ENCODE measurements around the gene PSMA2.

PSMA2 gene

GRCh38 chr7:42940985-42941847, 9.2 kb upstream of the PSMA2 start:
- DNase-seq (ENCODE audit: low spot score) = peak; percentile 87

- DNase-seq (ENCODE audit: low spot score) = no peak
Measured at GRCh38 chr7:42939457-42940240, 7.7 kb upstream of the PSMA2 start.

GRCh38 chr7:42935861-42936260, 3.9 kb upstream of the PSMA2 start:
- DNase-seq (ENCODE audit: low spot score) = no peak

GRCh38 chr7:42934291-42934690, 2.3 kb upstream of the PSMA2 start:
- no peak for DNase-seq (ENCODE audit: low spot score)

GRCh38 chr7:42932811-42933591, 1.0 kb upstream of the PSMA2 start:
- peak; percentile 53 for DNase-seq (ENCODE audit: low spot score)

- peak; percentile 70 for DNase-seq (ENCODE audit: low spot score)
Measured at GRCh38 chr7:42931447-42931833, 534 bp downstream of the PSMA2 start.

- DNase-seq (ENCODE audit: low spot score) = peak; percentile 24
Measured at GRCh38 chr7:42930889-42931288, 1.1 kb downstream of the PSMA2 start.

- DNase-seq (ENCODE audit: low spot score) = no peak
Measured at GRCh38 chr7:42929449-42929848, 2.5 kb downstream of the PSMA2 start.

- no peak for DNase-seq (ENCODE audit: low spot score)
Measured at GRCh38 chr7:42928754-42929153, 3.2 kb downstream of the PSMA2 start.

- no peak for DNase-seq (ENCODE audit: low spot score)
Measured at GRCh38 chr7:42926204-42926603, 5.8 kb downstream of the PSMA2 start.

GRCh38 chr7:42925630-42926029, 6.3 kb downstream of the PSMA2 start:
- no peak for DNase-seq (ENCODE audit: low spot score)

GRCh38 chr7:42924223-42924838, 7.6 kb downstream of the PSMA2 start:
- no peak for DNase-seq (ENCODE audit: low spot score)

- DNase-seq (ENCODE audit: low spot score) = no peak
Measured at GRCh38 chr7:42922017-42922753, 9.8 kb downstream of the PSMA2 start.

- DNase-seq (ENCODE audit: low spot score) = no peak
Measured at GRCh38 chr7:42915356-42915755, 16.6 kb downstream of the PSMA2 start.

- no peak for DNase-seq (ENCODE audit: low spot score)
Measured at GRCh38 chr7:42914421-42915045, 17.4 kb downstream of the PSMA2 start.

GRCh38 chr7:42914009-42914408, 18.0 kb downstream of the PSMA2 start:
- no peak for DNase-seq (ENCODE audit: low spot score)

GRCh38 chr7:42913591-42913990, 18.4 kb downstream of the PSMA2 start:
- DNase-seq (ENCODE audit: low spot score) = no peak

- DNase-seq (ENCODE audit: low spot score) = peak; percentile 97
Measured at GRCh38 chr7:42911454-42912447, 20.2 kb downstream of the PSMA2 start, which contains the start of gene C7orf25. C7orf25 (minus strand) TSS chr7:42912070; CDS start chr7:42910900, 1,170 bp downstream.

- DNase-seq (ENCODE audit: low spot score) = no peak
Measured at GRCh38 chr7:42910306-42910705, 21.7 kb downstream of the PSMA2 start.
